ENCODE data around the gene UPP2. TPM values are rescaled to one million over a fixed set of nuclear protein-coding genes. Genes with fewer than 3 reads are reported as not detected.

UPP2 gene
- total and polyA plus RNA-seq, 2 of the 13 experiments (the other 11 are each of a cell fraction or from before 2014, with no cell fraction given), result 0.07 to 0.28 TPM

DNA sequence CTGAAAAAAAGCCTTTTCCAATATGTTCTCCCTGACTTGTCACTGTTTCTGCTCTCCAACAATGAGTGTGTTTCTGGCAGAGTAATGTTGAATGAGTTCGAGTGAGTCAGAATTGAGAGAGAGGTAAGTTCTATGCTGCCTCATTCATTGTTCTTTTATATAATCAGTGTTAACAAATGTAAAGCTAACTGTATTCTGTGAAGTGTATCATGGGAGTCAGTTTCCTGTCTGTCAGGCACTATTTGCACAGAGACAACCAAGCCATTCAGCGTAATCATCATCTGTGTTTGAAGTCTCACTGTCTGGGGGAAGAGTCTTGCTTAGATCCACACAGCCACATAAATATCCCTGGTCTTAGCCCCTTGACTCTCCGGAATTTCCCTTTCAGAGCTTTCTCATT is 22.0 kb upstream of the UPP2 start (continued):
- TF ChIP-seq CBX2 (IDR thresholded peaks at IDR 0.05; ENCODE audit: low read depth, low read length) (no peak), CBX2 (CRISPR knock-in tag; IDR thresholded peaks at IDR 0.05; ENCODE audit: low read depth) (no peak), ZNF24 (IDR thresholded peaks at IDR 0.05) (0 out of 2 replicates have a peak, but pooled peaks have one; percentile 8), ZNF780A (CRISPR knock-in tag; IDR thresholded peaks at IDR 0.05) (no peak), RCOR2 (CRISPR knock-in tag; IDR thresholded peaks at IDR 0.05) (peak; percentile 89), ZNF17 (CRISPR knock-in tag; IDR thresholded peaks at IDR 0.05) (no peak), SOX6 (IDR thresholded peaks at IDR 0.05) (no peak), SOX6 (CRISPR knock-in tag; IDR thresholded peaks at IDR 0.05) (peak; percentile 95), NR2F2 (IDR thresholded peaks at IDR 0.05; ENCODE audit: borderline replicate concordance, low read depth) (no peak), EP300 (IDR thresholded peaks at IDR 0.05; ENCODE audit: low read depth in 2 of 2, low read length in 2 of 2) (peak in 1 of 2 experiments; percentile 93; a peak in 2 of 4 replicates), EP300 (CRISPR knock-in tag; IDR thresholded peaks at IDR 0.05; ENCODE audit: borderline replicate concordance) (peak; percentile 90), ZNF430 (CRISPR knock-in tag; IDR thresholded peaks at IDR 0.05) (no peak), ZFYVE20 (CRISPR knock-in tag; IDR thresholded peaks at IDR 0.05; ENCODE audit: borderline replicate concordance, low read depth) (no peak), SMAD3 (CRISPR knock-in tag; IDR thresholded peaks at IDR 0.05) (peak; percentile 58; the same call in 1 of the 2 replicates), SOX13 (IDR thresholded peaks at IDR 0.05) (peak; percentile 90), SOX13 (CRISPR knock-in tag; conservative IDR thresholded peaks at IDR 0.05 in 1 of 2, IDR thresholded peaks at IDR 0.05 in 1 of 2) (peak in 1 of 2 experiments; percentile 96; a peak in 2 of 4 replicates), SMAD1 (CRISPR knock-in tag; IDR thresholded peaks at IDR 0.05; ENCODE audit: borderline replicate concordance, low read depth) (no peak), ZBTB21 (CRISPR knock-in tag; IDR thresholded peaks at IDR 0.05) (no peak), ZNF33B (CRISPR knock-in tag; IDR thresholded peaks at IDR 0.05) (no peak), REPIN1 (CRISPR knock-in tag; IDR thresholded peaks at IDR 0.05; ENCODE audit: borderline replicate concordance, low read depth) (peak; percentile 30; the same call in 1 of the 2 replicates), ZMYM4 (CRISPR knock-in tag; IDR thresholded peaks at IDR 0.05) (peak; percentile 76)
- TF ChIP-seq, protein P1, sequence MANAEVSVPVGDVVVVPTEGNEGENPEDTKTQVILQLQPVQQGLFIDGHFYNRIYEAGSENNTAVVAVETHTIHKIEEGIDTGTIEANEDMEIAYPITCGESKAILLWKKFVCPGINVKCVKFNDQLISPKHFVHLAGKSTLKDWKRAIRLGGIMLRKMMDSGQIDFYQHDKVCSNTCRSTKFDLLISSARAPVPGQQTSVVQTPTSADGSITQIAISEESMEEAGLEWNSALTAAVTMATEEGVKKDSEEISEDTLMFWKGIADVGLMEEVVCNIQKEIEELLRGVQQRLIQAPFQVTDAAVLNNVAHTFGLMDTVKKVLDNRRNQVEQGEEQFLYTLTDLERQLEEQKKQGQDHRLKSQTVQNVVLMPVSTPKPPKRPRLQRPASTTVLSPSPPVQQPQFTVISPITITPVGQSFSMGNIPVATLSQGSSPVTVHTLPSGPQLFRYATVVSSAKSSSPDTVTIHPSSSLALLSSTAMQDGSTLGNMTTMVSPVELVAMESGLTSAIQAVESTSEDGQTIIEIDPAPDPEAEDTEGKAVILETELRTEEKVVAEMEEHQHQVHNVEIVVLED (CRISPR knock-in tag; IDR thresholded peaks at IDR 0.05; ENCODE audit: borderline replicate concordance), result no peak
- TF ChIP-seq, protein P2, sequence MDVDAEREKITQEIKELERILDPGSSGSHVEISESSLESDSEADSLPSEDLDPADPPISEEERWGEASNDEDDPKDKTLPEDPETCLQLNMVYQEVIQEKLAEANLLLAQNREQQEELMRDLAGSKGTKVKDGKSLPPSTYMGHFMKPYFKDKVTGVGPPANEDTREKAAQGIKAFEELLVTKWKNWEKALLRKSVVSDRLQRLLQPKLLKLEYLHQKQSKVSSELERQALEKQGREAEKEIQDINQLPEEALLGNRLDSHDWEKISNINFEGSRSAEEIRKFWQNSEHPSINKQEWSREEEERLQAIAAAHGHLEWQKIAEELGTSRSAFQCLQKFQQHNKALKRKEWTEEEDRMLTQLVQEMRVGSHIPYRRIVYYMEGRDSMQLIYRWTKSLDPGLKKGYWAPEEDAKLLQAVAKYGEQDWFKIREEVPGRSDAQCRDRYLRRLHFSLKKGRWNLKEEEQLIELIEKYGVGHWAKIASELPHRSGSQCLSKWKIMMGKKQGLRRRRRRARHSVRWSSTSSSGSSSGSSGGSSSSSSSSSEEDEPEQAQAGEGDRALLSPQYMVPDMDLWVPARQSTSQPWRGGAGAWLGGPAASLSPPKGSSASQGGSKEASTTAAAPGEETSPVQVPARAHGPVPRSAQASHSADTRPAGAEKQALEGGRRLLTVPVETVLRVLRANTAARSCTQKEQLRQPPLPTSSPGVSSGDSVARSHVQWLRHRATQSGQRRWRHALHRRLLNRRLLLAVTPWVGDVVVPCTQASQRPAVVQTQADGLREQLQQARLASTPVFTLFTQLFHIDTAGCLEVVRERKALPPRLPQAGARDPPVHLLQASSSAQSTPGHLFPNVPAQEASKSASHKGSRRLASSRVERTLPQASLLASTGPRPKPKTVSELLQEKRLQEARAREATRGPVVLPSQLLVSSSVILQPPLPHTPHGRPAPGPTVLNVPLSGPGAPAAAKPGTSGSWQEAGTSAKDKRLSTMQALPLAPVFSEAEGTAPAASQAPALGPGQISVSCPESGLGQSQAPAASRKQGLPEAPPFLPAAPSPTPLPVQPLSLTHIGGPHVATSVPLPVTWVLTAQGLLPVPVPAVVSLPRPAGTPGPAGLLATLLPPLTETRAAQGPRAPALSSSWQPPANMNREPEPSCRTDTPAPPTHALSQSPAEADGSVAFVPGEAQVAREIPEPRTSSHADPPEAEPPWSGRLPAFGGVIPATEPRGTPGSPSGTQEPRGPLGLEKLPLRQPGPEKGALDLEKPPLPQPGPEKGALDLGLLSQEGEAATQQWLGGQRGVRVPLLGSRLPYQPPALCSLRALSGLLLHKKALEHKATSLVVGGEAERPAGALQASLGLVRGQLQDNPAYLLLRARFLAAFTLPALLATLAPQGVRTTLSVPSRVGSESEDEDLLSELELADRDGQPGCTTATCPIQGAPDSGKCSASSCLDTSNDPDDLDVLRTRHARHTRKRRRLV (CRISPR knock-in tag; IDR thresholded peaks at IDR 0.05), result no peak
- TF ChIP-seq, protein P3, sequence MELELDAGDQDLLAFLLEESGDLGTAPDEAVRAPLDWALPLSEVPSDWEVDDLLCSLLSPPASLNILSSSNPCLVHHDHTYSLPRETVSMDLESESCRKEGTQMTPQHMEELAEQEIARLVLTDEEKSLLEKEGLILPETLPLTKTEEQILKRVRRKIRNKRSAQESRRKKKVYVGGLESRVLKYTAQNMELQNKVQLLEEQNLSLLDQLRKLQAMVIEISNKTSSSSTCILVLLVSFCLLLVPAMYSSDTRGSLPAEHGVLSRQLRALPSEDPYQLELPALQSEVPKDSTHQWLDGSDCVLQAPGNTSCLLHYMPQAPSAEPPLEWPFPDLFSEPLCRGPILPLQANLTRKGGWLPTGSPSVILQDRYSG (CRISPR knock-in tag; IDR thresholded peaks at IDR 0.05), result no peak
- TF ChIP-seq, protein P4, sequence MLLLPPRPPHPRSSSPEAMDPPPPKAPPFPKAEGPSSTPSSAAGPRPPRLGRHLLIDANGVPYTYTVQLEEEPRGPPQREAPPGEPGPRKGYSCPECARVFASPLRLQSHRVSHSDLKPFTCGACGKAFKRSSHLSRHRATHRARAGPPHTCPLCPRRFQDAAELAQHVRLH (CRISPR knock-in tag; IDR thresholded peaks at IDR 0.05; ENCODE audit: borderline replicate concordance, low read depth), result peak; percentile 46; the same call in 1 of the 2 replicates
